HCT116 (cell line): Measurements from ENCODE around the gene SLC35F1.

Experiments
- EGR1 ChIP-seq: IDR thresholded peaks from 2 replicates; pipeline ENCODE4 v1.6.1; 2012; ENCODE audit warnings: low read depth
- ELF1 ChIP-seq: IDR thresholded peaks from 2 replicates; pipeline ENCODE4 v1.6.1; 2012; ENCODE audit warnings: low read depth, borderline replicate concordance
- EZH2 ChIP-seq: fragments of 200-600 bp; sonication (generic); IDR thresholded peaks from 2 replicates; pipeline ENCODE4 v1.6.1; 2017; ENCODE audit warnings: antibody characterized with exemption, mixed run types
- EZH2phosphoT487 ChIP-seq: fragments of 200-600 bp; IDR thresholded peaks from 2 replicates; pipeline ENCODE4 v1.6.1; 2018; ENCODE audit warnings: antibody characterized with exemption, borderline replicate concordance
- FOSL1 ChIP-seq: IDR thresholded peaks from 2 replicates; pipeline ENCODE4 v1.6.1; 2012; ENCODE audit warnings: low read depth
- POLR2A ChIP-seq: IDR thresholded peaks from 2 replicates; pipeline ENCODE4 v1.7.0; 2011; ENCODE audit warnings: borderline replicate concordance; ENCODE audit not compliant: insufficient read depth, insufficient read length; ENCODE audit errors: extremely low read depth
- POLR2AphosphoS5 ChIP-seq: IDR thresholded peaks from 2 replicates; pipeline ENCODE4 v1.6.1; 2011; ENCODE audit warnings: mild to moderate bottlenecking, low read depth, low read length, moderate library complexity
- RAD21 ChIP-seq: IDR thresholded peaks from 2 replicates; pipeline ENCODE4 v1.6.1; 2012; ENCODE audit warnings: low read depth, mild to moderate bottlenecking
- SRF ChIP-seq: IDR thresholded peaks from 2 replicates; pipeline ENCODE4 v1.6.1; 2012; ENCODE audit warnings: low read depth
- YY1 ChIP-seq: IDR thresholded peaks from 2 replicates; pipeline ENCODE4 v1.6.1; 2011; ENCODE audit warnings: low read length, low read depth, moderate library complexity, mild to moderate bottlenecking; ENCODE audit not compliant: insufficient replicate concordance; ENCODE audit errors: extremely low read depth
- ZNF274 ChIP-seq: fragments of 200-500 bp; sonication (Bioruptor generic); IDR thresholded peaks from 2 replicates; pipeline ENCODE4 v1.6.1; 2014; ENCODE audit warnings: mild to moderate bottlenecking, low read depth, low read length, inconsistent platforms
- TF ChIP-seq, protein P1 (sequence below): IDR thresholded peaks from 2 replicates; pipeline ENCODE4 v1.6.1; 2012
- TF ChIP-seq, protein P2 (sequence below), 3 experiments: fragments of 200-600 bp in 1 of 3; sonication (generic) in 1 of 3; IDR thresholded peaks in 2 of 3; conservative IDR thresholded peaks in 1 of 3; 2 replicates each; pipeline ENCODE4 v1.5.1; 2012 to 2017; ENCODE audit warnings: low read depth in 2 of 3, low read length in 2 of 3, antibody characterized with exemption in 1 of 3, borderline replicate concordance in 1 of 3, control low read depth in 1 of 3, mild to moderate bottlenecking in 1 of 3, mixed read lengths in 1 of 3, mixed run types in 1 of 3, moderate library complexity in 1 of 3; ENCODE audit not compliant: insufficient read depth in 1 of 3
- TF ChIP-seq, protein P3 (sequence below): IDR thresholded peaks from 2 replicates; pipeline ENCODE4 v1.6.1; 2011; ENCODE audit warnings: mild to moderate bottlenecking, low read length, moderate library complexity; ENCODE audit not compliant: insufficient replicate concordance; ENCODE audit errors: extremely low read depth

DNA sequence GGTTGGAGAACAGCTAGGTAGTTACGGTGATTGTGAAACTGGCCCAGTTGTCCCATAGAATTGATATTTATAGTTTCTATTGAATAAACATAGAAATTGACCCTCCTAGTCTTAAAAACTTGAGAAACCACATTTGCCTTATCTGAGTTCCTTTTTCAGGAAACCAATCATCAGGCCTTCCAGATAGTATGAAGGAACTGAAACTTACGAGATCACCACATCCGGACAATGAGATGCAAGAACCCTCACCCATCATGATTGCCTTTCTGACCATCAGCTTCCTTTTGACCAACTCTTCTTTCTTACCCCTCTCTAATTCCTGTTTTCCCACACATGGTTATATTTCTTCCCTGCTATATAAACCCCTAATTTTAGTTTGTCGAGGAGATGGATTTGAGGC lies 21.8 kb downstream of the SLC35F1 start:
- no peak for TF ChIP-seq ZNF274
- TF ChIP-seq POLR2AphosphoS5: no peak
- no peak for TF ChIP-seq EZH2
- TF ChIP-seq RAD21: no peak
- TF ChIP-seq, protein P1, sequence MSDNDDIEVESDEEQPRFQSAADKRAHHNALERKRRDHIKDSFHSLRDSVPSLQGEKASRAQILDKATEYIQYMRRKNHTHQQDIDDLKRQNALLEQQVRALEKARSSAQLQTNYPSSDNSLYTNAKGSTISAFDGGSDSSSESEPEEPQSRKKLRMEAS: no peak
- TF ChIP-seq, protein P2, sequence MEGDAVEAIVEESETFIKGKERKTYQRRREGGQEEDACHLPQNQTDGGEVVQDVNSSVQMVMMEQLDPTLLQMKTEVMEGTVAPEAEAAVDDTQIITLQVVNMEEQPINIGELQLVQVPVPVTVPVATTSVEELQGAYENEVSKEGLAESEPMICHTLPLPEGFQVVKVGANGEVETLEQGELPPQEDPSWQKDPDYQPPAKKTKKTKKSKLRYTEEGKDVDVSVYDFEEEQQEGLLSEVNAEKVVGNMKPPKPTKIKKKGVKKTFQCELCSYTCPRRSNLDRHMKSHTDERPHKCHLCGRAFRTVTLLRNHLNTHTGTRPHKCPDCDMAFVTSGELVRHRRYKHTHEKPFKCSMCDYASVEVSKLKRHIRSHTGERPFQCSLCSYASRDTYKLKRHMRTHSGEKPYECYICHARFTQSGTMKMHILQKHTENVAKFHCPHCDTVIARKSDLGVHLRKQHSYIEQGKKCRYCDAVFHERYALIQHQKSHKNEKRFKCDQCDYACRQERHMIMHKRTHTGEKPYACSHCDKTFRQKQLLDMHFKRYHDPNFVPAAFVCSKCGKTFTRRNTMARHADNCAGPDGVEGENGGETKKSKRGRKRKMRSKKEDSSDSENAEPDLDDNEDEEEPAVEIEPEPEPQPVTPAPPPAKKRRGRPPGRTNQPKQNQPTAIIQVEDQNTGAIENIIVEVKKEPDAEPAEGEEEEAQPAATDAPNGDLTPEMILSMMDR (IDR thresholded peaks at IDR 0.05 in 2 of 3, conservative IDR thresholded peaks at IDR 0.05 in 1 of 3; ENCODE audit: borderline replicate concordance in 1 of 3, insufficient read depth in 1 of 3, low read depth in 2 of 3, low read length in 2 of 3): no peak
- no peak for TF ChIP-seq ELF1
- no peak for TF ChIP-seq EGR1
- TF ChIP-seq YY1: no peak
- no peak for TF ChIP-seq FOSL1
- no peak for TF ChIP-seq EZH2phosphoT487
- no peak for TF ChIP-seq SRF
- TF ChIP-seq, protein P3, sequence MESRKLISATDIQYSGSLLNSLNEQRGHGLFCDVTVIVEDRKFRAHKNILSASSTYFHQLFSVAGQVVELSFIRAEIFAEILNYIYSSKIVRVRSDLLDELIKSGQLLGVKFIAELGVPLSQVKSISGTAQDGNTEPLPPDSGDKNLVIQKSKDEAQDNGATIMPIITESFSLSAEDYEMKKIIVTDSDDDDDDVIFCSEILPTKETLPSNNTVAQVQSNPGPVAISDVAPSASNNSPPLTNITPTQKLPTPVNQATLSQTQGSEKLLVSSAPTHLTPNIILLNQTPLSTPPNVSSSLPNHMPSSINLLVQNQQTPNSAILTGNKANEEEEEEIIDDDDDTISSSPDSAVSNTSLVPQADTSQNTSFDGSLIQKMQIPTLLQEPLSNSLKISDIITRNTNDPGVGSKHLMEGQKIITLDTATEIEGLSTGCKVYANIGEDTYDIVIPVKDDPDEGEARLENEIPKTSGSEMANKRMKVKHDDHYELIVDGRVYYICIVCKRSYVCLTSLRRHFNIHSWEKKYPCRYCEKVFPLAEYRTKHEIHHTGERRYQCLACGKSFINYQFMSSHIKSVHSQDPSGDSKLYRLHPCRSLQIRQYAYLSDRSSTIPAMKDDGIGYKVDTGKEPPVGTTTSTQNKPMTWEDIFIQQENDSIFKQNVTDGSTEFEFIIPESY: no peak
- no peak for TF ChIP-seq POLR2A
